Stimulated activated CD8-positive, alpha-beta memory T cell treated with anti-CD3 and anti-CD28 coated beads, Interleukin-15, amount 100 ng/mL, for 24 hours (primary cell): ENCODE data around the gene SMARCD1.

ENCODE experiments used
- DNase-seq: peaks from one replicate; pipeline ENCODE4 v3.0.0-alpha.2; 2020; ENCODE audit warnings: low read depth

The SMARCD1 gene

DNA sequence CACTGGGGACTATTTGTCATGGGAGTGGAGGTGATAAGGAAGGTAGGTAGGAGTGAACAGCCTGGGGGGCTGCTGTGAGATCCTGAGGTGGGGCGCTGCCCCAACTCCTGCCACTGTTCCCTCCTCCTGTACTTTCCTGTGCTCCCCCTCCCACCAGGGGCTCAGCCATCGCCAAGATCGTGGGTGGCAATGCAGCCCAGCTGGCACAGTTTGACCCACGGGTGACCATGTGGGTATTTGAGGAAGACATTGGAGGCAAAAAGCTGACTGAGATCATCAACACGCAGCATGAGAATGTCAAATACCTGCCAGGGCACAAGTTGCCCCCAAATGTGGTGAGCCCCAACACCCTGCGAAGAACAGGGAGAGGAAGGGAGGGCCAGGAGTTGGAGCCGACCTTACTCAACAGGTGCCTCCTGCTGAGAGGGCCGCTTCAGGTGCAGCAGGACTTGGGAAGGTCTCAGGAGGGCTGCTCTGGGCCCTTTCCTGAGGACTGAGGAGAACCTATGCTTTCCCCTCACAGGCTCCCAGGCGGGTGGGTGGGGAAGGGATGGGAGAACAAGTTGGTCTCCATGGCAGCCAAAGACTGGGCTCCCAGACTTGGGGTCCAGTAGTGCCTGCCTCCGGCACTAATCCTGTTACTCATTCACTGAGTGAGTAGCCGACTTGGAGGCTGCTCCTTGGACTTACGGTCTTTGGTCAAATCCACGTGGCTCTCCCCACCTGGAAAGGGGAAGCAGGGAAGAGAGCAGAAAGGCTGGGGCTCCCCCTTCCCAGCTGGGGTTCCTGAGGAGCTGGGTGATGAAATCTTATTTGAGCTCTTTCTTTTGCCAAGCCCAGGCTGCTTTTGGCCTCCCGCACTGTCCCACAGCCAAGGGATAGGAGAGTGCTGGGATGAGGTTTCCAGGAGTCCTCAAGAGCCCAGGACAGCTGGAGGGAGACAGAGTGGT, 19.6 kb downstream of the SMARCD1 start:
- no peak for DNase-seq

DNA sequence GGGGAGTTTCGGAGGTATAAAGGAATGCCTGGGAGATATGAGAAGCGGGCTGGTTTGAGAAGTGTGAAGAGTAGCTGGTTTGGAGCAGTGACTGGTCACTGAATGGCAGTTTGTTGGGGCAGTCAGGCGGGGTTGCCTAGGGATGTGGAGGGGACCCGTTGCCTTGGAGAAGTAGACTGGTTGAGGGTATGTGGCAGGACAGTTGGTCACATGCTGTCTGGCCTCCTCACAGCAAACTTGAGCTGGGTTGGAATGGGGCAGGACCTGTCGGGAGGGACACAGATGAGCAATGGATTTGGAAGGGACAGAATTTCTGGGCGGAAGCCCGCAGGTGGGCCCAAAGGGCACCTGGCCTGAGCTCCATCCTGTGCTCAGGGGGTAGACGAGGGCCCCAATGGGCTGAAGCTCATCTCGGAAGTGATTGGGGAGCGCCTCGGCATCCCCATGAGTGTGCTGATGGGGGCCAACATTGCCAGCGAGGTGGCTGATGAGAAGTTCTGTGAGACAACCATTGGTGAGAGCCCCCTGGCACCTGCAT, 20.8 kb downstream of the SMARCD1 start:
- no peak for DNase-seq

DNA sequence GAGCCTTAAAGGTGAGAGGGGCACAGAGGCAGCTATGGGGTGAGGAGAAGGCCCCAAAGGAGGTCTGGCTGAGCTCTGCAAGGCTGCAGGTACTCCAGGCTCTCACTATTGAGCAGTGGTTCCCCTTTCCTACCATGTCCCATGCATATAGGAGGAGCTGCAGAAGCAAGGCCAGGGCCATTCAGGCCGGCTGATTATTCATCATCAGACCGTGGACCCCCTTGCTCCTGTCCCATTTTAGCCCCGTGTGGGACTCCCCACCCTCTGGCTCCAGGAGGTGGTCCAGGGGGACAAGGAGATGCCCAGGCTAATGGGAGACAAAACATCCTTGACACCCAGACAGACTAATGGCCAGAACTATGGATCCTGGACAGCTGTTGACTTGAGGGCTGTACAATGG, 21.8 kb downstream of the SMARCD1 start:
- DNase-seq: no peak

DNA sequence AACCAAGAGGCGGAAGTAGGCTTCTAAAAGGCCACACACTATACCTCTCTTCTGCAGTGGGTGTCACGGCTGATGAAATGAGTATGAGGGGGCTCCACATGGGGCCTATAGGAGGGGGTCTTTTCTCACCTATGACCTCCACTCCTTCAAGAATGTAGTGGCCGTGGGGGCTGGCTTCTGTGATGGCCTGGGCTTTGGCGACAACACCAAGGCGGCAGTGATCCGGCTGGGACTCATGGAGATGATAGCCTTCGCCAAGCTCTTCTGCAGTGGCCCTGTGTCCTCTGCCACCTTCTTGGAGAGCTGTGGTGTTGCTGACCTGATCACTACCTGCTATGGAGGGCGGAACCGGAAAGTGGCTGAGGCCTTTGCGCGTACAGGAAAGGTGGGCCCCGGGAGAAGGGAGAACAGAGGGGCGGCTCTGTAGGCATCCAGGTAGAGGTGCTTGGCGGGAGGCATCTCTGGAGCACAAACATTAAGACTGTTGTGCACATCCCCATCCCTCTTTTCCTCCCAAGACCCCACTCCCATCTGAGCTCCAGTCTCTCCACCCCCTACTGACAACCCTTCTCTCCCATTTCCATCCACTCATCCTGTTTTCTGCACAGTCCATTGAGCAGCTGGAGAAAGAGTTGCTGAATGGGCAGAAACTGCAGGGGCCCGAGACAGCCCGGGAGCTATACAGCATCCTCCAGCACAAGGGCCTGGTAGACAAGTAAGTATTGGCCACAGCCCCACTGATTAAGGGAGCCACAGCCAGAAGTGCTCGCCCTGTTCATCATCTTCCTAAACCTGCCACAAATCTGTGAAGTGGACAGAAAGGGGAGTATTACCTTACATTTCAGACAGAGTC, 22.5 kb downstream of the SMARCD1 start:
- no peak for DNase-seq

DNA sequence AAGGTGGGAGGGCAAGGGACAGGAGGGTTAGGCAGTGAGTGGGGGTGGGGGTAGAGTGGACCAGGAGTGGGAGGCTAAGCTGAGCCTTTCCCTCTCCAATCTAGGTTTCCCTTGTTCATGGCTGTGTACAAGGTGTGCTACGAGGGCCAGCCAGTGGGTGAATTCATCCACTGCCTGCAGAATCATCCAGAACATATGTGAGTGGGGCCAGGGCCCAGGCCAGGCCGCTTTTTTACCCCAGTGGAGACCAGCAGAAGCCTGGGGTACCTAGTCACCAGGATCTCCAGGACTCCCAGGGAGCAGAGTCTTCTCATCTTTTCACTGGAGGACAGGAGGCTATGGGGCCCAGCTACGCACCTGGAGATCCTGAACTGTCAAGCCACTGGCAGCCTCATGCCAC, 24.2 kb downstream of the SMARCD1 start:
- DNase-seq: no peak

DNA sequence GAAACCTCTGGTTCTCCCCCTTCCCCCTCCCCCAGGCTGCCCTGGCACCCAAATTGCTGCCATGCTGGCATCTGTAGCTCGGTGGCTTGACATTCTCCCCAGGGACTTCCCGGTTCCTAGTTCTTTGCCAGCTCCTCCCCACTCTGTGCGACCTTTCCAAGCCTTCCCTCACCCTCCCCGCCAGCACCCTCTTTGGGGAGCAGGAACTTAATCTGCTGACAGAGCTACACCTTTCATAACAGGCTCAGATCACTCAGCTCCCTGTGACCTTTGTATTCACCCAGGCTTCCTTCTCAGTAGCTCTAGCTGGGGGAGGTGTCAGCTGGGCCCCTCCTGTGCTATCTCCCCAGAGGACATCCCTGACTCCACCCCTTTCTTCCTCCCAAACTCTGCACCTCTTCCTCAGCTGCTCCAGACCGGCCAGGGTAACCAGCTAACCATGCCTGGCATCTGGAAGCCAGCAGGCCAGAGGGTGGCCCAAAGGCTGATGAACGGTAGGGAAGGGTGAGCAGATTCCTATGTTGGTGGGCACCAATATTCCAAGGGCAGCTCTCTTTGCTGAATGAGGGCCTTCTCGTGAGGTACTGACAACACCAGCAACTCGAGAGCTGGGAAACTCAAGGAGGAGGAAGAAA, 25.1 kb downstream of the SMARCD1 start:
- DNase-seq: no peak

DNA sequence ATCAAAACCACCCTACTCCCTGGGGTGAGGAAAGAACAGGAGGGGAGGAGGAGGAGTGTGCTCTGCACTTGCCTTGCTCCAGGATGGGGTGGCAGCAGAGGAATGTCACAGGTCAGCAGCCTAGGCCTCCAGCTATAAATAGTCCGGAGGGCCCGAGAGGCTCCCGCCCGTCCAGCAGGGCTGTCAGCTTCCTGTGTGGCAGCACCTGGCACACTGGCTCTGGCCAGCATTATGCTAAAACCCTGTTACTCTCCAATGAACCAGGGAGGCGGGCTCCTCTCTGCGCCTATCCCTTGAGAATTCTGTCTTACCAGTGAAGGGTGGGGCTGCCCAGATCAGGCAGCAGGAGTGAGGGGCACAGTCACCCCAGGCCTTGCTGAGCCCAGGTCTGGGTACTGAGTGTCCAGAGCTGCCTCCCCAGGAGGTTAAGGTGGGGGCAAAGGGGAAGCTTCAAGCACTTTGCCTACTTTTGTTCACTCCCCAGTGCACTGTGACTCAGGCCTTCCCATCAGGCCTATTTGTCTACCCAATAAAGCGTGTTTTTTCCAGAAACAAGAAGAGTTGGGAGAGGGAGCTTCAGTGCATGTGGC, 25.7 kb downstream of the SMARCD1 start:
- no peak for DNase-seq

DNA sequence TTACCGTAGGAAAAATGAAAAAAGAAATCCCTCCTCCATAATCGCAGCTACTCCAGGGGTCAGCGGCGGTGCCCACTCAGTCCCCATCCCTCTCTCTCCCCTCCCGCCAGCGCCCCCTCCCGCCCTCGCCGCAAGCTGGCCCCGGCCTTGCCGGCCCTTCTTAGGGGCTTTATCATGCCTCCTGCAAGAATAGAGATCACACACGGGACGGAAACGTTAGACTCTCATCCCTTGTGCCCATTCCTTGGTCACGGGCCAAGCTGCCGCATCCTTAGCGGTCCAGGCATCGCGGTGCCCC, 26.2 kb downstream of the SMARCD1 start:
- no peak for DNase-seq

DNA sequence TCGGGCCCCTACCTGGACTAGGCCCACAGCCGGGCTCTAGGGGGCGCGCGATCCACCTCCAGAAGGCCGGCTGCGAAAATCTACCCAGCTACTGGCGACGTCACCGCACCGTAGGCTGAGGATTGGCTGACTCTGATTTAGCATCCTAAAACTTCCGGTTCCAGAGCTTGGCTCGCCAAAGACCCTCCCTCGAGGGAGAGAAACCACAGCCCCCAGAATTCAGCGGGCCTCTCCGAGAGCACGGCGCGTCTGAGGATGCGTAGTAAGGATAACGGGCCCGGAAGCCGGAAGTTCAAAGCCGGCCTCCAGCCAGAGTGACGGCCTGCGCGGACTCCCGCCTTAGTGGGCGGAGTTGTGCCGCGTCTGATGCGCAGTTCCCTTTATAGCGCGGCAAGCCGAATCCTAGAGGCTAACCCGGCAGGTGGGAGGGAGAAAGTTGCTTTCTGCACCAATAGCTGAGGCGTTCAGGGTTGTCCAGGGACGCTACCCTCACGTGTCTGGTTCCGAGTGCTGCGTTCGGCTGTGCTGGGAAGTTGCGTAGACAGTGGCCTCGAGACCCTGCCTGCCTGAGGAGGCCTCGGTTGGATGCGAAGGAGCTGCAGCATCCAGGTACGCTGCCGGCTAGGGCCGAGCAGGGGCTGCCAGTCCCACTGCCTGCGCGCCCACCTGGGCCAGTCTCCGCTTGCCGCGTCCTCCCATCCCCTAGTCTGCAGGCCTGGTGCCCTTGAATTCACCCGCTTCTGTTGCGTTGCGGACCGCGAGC, 26.7 kb downstream of the SMARCD1 start, which contains the start of gene COX14:
COX14 (plus strand) TSS at position 544 of the 763 bp plus-strand sequence. CDS start 7,808 bp downstream, outside the sequence.
- DNase-seq: peak; percentile 97

DNA sequence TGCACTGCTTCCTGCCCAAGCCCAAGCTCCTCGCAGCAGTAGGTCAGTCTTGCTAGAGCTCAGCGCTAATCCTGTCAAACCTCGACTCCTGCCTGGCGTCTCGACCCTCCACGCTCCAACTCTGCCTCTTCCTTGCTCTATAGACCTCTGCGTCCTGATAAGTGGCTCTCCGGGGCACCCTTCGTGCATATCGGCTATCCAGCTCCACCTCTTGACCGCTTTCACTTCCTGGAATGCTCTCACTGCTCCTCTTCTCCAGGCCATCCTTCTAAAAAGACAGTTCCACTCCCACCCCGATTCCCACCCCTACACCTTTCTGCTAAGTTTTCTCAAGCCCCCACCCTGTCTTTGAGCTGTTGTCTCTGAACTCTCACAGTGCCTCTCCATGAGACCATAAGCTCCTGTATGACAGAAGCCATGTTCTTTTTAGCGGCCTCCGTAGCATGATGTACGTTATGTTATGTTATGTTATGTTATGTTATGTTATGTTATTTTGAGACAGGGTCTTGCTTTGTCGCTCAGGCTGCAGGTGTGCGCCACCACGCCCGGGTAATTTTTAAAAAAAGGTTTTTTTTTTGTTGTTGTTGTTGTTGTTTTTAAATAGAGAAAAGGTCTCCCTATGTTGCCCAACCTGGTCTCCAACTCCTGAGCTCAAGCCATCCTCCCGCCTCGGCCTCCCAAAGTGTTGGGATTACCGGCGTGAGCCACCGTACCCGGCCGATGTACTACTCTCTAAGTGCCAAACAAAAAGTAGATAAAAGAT, 27.5 kb downstream of the SMARCD1 start:
- peak; percentile 13 for DNase-seq

DNA sequence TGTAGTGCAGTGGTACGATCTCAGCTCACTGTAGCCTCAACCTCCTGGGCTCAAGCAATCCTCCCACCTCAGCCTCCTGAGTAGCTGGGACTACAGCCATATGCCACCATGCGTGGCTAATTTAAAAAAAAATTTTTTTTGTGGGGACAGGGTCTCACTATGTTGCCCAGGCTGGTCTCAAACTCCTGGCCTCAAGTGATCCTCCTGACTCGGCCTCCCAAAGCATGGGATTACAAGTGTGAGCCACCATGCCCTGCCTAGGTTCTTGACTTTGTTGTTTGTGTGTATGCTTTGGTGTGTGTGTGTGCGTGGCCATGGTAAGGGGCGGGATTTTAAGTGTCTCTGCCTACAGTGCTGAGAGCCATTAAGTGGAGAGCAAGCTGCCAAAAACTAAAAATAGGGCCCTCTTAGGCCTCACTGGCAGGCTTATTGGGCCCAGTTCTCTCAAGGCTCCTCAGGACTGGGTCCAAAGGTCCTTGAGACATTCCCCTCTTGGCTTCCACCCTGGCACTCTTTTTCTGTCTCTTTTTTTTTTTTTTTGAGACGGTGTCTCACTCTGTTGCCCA, 32.0 kb downstream of the SMARCD1 start:
- no peak for DNase-seq

DNA sequence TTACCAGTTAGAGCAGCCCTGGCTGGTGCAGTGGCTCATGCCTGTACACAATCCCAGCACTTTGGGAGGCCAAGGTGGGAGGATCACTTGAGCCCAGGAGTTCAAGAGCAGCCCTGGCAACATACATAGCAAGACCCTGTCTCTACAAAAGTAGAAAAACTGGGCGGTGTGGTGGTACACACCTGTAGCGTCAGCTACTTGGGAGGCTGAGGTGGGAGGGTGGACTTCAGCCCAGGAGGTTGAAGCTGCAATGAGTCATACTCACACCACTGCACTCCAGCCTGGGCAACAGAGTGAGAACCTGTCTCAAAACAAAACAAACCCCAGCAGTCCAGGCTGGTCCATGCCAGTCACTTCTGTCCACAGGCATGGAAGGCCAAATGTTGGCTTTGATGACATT, 34.2 kb downstream of the SMARCD1 start:
- DNase-seq: no peak

DNA sequence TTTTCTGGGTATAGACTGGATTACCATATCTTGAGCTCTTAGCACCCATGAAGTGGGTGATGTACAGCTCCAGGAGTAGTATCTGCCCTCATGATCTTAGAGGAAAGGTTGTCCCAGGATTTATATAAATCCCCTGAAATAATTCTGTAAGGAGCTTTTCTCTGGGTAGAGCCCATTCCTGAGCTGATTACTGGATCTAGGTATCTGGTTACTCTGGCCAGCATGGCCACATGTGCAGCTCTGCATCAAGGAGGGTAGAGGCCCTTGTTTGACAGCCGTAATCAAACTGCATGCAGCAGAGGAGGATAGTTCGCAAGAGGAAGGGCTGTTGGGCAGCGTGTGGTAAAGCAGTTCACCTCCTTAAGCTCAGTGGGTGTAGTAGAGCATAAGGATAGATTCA, 35.4 kb downstream of the SMARCD1 start:
- no peak for DNase-seq

DNA sequence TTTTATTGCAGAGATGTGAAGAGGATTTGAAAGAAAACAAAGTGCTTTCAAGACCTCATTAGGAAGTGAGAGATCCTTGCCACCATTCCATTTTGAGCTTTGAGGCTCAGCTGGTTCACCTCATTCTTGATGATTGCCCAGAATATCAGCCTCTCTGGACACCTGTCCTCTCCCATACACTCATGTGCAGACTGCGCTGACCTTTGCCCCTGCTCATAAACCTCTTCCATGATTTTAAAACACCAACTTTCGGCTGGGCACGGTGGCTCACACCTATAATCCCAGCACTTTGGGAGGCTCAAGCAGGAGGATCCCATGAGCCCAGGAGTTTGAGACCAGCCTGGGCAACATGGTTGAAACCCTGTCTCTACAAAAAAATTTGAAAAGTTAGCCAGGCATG, 35.8 kb downstream of the SMARCD1 start:
- DNase-seq: no peak

DNA sequence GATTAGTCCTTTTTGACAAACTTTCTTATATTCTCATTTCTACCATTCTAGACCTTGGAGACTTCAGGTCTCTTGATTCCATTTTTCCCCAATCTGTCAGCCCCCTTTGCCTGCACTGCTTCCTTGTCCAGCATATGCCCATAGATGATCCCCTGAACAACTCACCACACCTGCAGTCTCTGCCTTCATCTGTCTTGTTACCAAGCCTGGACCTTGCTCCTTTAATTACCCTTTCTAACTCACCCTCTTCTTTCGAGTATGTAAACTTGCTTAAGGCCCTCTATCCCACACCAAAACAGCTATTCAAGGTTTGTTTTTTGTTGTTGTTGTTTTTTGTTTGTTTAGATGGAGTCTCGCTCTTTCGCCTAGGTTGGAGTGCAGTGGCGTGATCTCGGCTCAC, 36.5 kb downstream of the SMARCD1 start:
- no peak for DNase-seq

DNA sequence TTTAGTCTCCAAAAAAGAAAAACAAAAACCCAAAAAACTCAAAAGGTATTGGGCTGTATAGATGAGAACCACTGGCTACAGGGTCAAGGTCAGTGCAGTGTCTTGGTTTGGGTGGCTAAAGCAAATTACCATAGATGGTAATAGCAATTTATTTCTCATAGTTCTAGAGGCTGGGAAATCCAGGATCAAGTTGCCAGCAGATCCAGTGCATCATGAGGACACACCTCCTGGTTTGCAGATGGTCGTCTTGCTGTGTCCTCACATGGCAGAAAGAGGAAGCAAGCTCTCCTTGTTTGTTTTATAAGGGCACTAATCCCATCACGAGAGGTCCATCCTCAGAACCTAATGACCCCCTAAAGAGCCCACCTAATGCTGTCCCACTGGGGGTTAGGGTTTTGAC, 38.1 kb downstream of the SMARCD1 start:
- DNase-seq: no peak

DNA sequence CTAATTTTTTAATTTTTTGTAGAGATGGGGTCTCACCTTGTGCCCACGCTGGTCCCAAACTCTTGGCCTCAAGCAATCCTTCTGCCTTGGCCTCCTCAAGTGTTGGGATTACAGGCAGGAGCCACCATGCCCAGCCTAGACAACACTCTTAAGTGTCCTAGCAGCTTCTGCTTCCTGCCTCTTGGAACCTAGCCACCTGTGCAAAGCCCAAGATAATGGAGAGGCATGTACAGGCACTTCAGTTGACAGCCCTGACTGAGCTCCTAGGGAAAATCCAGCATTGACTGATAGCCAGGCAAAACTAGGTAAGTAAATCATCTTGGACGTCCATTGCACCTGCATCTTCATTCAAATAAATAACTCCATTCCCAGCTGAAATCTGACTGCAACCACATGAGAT, 42.4 kb downstream of the SMARCD1 start:
- no peak for DNase-seq

DNA sequence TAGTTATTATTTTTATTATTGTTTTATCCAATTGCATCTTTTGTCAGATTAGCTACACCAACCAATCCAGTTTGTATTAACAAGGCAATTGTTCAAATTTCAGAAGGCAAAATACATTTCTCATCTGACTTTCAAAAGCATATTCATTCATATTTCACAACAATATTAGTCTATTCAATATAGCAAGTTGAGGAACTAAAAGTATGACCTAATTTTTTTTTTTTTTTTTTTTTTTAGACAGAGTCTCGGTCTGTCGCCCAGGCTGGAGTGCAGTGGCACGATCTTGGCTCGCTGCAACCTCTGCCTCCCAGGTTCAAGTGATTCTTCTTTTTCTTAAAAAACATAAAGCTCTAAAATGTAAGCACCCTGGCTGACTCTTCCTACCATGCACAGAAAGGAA, 44.1 kb downstream of the SMARCD1 start:
- no peak for DNase-seq

DNA sequence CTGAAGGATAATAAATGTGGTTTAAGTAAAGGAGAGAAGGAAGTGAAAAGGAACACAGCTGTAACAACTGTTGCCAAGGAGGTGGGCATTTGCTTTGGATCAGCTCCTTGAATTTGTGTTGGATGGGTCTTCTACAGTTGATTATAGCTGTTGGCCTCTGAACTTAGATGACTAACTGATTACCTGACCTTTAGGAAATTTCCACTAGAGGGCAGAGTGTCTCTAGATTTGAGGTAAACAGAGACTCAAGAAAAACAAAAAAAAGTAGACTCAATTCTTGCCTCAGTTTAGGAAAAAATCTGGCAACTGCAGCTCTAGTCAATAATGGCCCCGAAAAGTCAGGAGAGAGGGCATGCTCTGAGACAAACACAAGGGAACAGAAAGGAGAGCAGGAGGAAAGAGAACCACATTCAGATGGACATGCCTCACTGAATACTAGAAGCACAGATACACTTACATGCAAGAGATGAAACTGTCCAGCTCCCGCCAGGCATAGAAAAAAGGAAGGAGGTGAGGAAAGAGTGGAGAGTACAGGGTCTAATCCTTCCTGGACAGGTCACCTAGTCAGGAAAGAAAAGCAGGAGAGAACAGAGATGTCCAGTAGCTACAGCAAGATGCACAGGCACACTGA, 47.5 kb downstream of the SMARCD1 start:
- DNase-seq: no peak

DNA sequence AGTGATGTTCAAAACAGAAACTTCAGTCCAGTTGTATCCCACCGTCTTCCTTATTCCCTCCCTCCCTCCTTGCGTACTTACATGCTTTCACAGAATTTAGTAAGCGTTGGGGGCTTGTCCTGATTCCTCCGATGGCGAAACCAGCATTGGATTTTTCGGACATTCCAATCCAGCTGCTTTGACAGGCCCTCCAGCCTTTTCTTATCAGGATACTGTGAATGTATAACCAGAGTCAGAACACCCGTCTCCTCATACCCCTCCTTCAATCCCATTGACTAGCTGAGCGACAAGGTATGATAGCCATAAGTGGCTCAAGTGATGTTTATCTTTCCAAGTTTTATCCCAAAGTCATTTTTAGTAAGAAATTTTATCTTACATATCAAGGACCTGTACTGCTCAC, 57.9 kb downstream of the SMARCD1 start:
- no peak for DNase-seq
